Mesenchymal stem cell (in vitro differentiated cells and primary cell): ENCODE results near the gene TAS1R2. TPM values are rescaled to one million over a fixed set of nuclear protein-coding genes. Genes with fewer than 3 reads are reported as not detected.

ENCODE experiments used
- small RNA-seq: library from polyadenylated mRNA; stranded (forward); fragments of <200 nt; extraction: miRNeasy Mini kit (QIAGEN cat#:217004); gene quantifications from one replicate; pipeline ENCODE3, GENCODE V24; 2013; ENCODE audit warnings: low read depth

Gene TAS1R2

Small RNA genes lying within 50 kb of the gene (small RNA-seq; reads per million reads assigned to genes)
- gene MIR1290 (not detected), gene MIR4695 (not detected)
